Measurements from ENCODE around the gene ZAR1.

ZAR1 gene

DNA sequence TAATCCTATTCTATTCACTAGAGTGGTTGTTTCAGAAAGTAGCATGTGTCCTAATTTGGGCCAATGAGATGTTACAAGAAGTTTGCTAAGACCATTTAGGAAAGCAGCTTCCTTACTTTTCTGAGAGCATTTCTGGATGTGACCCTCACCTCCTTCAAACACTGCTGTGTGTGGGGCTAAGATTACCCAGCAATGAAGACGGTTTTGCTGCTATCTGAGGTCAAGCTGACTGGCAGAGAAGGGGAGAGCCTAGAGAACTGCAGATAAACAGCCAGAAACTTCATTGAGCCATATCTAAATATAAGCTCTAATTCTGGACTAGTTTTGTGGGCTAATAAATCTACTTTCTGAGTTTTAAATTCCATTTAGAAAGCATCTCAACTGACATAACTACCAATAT lies 36.4 kb downstream of the ZAR1 start:
- Histone ChIP-seq H3K4me2 (ENCODE audit: low read length) (no peak overlapping the region), H2BK5ac (ENCODE audit: low read length) (no peak overlapping the region), H3K27ac (ENCODE audit: low read depth, low read length) (no peak overlapping the region), H3K9ac (ENCODE audit: low read length) (no peak overlapping the region), H3K56ac (ENCODE audit: low read length) (no peak overlapping the region), H4K5ac (ENCODE audit: low read length) (no peak overlapping the region), H2AK5ac (ENCODE audit: low read length) (no peak overlapping the region), H3K4ac (ENCODE audit: low read depth, low read length) (no peak overlapping the region), H3K36me3 (ENCODE audit: control insufficient read depth, insufficient read depth, low read length) (peaks cover 3% of the 10 kb centered on the region), H3K23ac (ENCODE audit: low read length) (no peak overlapping the region), H3K27me3 (ENCODE audit: insufficient read depth, low read length, poor library complexity) (no peaks in the 10 kb centered on the region), H2BK15ac (replicated peaks; ENCODE audit: low read depth) (no peak overlapping the region), H2BK120ac (ENCODE audit: low read depth, low read length) (no peak overlapping the region), H3K18ac (ENCODE audit: low read length) (no peak overlapping the region), H4K8ac (ENCODE audit: low read depth, low read length) (no peak overlapping the region), H3K79me2 (ENCODE audit: control insufficient read depth, insufficient read depth, low read length) (no peaks in the 10 kb centered on the region), H3K4me1 (ENCODE audit: control insufficient read depth, low read depth, low read length) (no peaks in the 10 kb centered on the region), H3K4me3 (ENCODE audit: low read length) (no peak overlapping the region), H3K79me1 (ENCODE audit: low read length) (no peaks in the 10 kb centered on the region)
- no peak for DNase-seq
- WGBS (ENCODE audit: extremely low coverage, insufficient coverage, low lambda C conversion rate), result no CpG with 5 or more reads among the region's 1 CpG

DNA sequence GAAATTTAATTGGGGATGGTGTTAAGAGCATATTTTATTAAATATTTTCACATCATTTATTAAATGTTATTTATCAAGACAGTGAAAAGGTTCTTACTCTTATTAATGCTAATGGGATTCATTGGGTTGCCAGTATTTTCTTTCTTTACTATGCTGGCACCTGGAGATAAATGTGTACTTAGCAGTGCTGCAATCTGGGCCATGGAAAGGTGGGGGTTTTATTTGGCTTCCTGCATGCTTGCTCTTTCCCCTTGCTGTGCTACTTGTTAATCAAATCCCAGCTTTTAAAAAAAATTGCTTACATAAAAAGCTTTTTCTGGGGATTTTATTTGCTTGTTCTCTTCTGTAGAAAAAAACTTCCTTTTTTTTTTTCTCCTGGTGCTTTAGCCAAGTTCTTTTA lies 48.3 kb downstream of the ZAR1 start:
- Histone ChIP-seq H3K4me3 (ENCODE audit: low read length) (no peak overlapping the region), H4K8ac (ENCODE audit: low read depth, low read length) (no peak overlapping the region), H3K36me3 (ENCODE audit: control insufficient read depth, insufficient read depth, low read length) (no peaks in the 10 kb centered on the region)

DNA sequence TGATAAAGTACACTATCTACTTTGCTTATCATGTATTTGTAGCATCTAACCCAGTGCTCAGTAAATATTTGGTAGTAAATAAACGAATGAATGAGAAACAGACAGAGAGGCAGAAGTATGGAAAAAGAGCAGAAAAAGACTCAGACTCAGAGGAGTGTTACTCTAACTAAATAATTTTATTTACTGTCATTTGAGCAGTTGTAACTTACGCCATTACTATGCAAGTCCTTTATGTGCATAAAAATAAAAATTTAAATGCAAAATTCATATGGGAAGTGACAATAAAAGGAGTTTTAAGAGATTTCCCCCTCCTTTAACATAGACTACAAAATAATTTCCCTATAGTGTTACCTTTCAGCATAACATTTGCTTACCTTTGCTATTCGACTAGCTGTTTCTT lies 49.5 kb downstream of the ZAR1 start:
- H3K79me2 ChIP-seq (ENCODE audit: control insufficient read depth, insufficient read depth, low read length), result no peaks in the 10 kb centered on the region
- no CpG with 5 or more reads among the region's 3 CpGs for WGBS (ENCODE audit: extremely low coverage, insufficient coverage, low lambda C conversion rate)
- no peak for DNase-seq
- H3K56ac ChIP-seq (ENCODE audit: low read length), result no peak overlapping the region
- no peak overlapping the region for H3K4me3 ChIP-seq (ENCODE audit: low read length)
- no peaks in the 10 kb centered on the region for H3K4me1 ChIP-seq (ENCODE audit: control insufficient read depth, low read depth, low read length)
- no peaks in the 10 kb centered on the region for H3K36me3 ChIP-seq (ENCODE audit: control insufficient read depth, insufficient read depth, low read length)
- H2BK15ac ChIP-seq (replicated peaks; ENCODE audit: low read depth), result no peak overlapping the region
- H2AK5ac ChIP-seq (ENCODE audit: low read length), result no peak overlapping the region
- H3K79me1 ChIP-seq (ENCODE audit: low read length), result no peaks in the 10 kb centered on the region
- H3K27ac ChIP-seq (ENCODE audit: low read depth, low read length), result no peak overlapping the region
- H3K27me3 ChIP-seq (ENCODE audit: insufficient read depth, low read length, poor library complexity), result no peaks in the 10 kb centered on the region
- no peak overlapping the region for H4K8ac ChIP-seq (ENCODE audit: low read depth, low read length)
- H3K4ac ChIP-seq (ENCODE audit: low read depth, low read length), result no peak overlapping the region
- no peak overlapping the region for H4K5ac ChIP-seq (ENCODE audit: low read length)
- no peak overlapping the region for H2BK120ac ChIP-seq (ENCODE audit: low read depth, low read length)
- H3K4me2 ChIP-seq (ENCODE audit: low read length), result no peak overlapping the region
- H2BK5ac ChIP-seq (ENCODE audit: low read length), result no peak overlapping the region
- no peak overlapping the region for H3K18ac ChIP-seq (ENCODE audit: low read length)
- H3K9ac ChIP-seq (ENCODE audit: low read length), result no peak overlapping the region
- H3K23ac ChIP-seq (ENCODE audit: low read length), result no peak overlapping the region

More for the DNA sequence above, 48.3 kb downstream of the ZAR1 start:
- Histone ChIP-seq H3K27ac (ENCODE audit: low read depth, low read length) (no peak overlapping the region), H3K4me1 (ENCODE audit: control insufficient read depth, low read depth, low read length) (no peaks in the 10 kb centered on the region), H2AK5ac (ENCODE audit: low read length) (no peak overlapping the region), H2BK120ac (ENCODE audit: low read depth, low read length) (no peak overlapping the region), H3K4me2 (ENCODE audit: low read length) (no peak overlapping the region), H3K27me3 (ENCODE audit: insufficient read depth, low read length, poor library complexity) (no peaks in the 10 kb centered on the region), H2BK15ac (replicated peaks; ENCODE audit: low read depth) (no peak overlapping the region), H3K9ac (ENCODE audit: low read length) (no peak overlapping the region), H3K18ac (ENCODE audit: low read length) (no peak overlapping the region), H3K79me2 (ENCODE audit: control insufficient read depth, insufficient read depth, low read length) (no peaks in the 10 kb centered on the region), H3K56ac (ENCODE audit: low read length) (no peak overlapping the region), H3K4ac (ENCODE audit: low read depth, low read length) (no peak overlapping the region), H3K23ac (ENCODE audit: low read length) (no peak overlapping the region), H3K79me1 (ENCODE audit: low read length) (no peaks in the 10 kb centered on the region), H2BK5ac (ENCODE audit: low read length) (no peak overlapping the region), H4K5ac (ENCODE audit: low read length) (no peak overlapping the region)
- no peak for DNase-seq

DNA sequence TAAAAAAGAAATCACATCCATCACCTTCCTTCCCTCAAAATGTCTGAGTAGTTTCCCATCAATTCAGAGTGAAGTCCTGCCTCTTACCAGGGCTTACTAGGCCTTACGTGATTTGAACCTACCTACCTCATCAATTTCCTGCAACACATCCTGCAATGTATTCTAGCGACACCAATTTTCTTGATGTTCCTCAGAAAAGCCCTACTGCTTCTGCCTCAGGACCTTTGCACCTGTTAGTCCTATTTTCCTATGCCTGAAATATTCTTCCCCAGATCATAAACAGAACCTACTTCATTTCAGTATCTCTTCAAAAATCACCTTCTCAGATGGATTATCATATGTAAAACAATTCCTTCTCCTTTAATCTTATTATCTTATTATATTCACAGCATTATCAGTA lies 52.8 kb downstream of the ZAR1 start:
- no CpG with 5 or more reads among the region's 2 CpGs for WGBS (ENCODE audit: extremely low coverage, insufficient coverage, low lambda C conversion rate)
- Histone ChIP-seq H2BK5ac (ENCODE audit: low read length) (no peak overlapping the region), H3K9ac (ENCODE audit: low read length) (no peak overlapping the region), H3K36me3 (ENCODE audit: control insufficient read depth, insufficient read depth, low read length) (peaks cover 2% of the 10 kb centered on the region), H3K56ac (ENCODE audit: low read length) (no peak overlapping the region), H3K4me2 (ENCODE audit: low read length) (no peak overlapping the region), H3K18ac (ENCODE audit: low read length) (no peak overlapping the region), H4K5ac (ENCODE audit: low read length) (no peak overlapping the region), H4K8ac (ENCODE audit: low read depth, low read length) (no peak overlapping the region), H3K27me3 (ENCODE audit: insufficient read depth, low read length, poor library complexity) (no peaks in the 10 kb centered on the region), H2BK120ac (ENCODE audit: low read depth, low read length) (no peak overlapping the region), H2BK15ac (replicated peaks; ENCODE audit: low read depth) (no peak overlapping the region), H3K27ac (ENCODE audit: low read depth, low read length) (no peak overlapping the region), H3K4me1 (ENCODE audit: control insufficient read depth, low read depth, low read length) (no peaks in the 10 kb centered on the region), H3K4me3 (ENCODE audit: low read length) (no peak overlapping the region), H3K79me1 (ENCODE audit: low read length) (no peaks in the 10 kb centered on the region), H3K4ac (ENCODE audit: low read depth, low read length) (no peak overlapping the region), H3K79me2 (ENCODE audit: control insufficient read depth, insufficient read depth, low read length) (no peaks in the 10 kb centered on the region), H3K23ac (ENCODE audit: low read length) (no peak overlapping the region), H2AK5ac (ENCODE audit: low read length) (no peak overlapping the region)
- DNase-seq, result no peak

DNA sequence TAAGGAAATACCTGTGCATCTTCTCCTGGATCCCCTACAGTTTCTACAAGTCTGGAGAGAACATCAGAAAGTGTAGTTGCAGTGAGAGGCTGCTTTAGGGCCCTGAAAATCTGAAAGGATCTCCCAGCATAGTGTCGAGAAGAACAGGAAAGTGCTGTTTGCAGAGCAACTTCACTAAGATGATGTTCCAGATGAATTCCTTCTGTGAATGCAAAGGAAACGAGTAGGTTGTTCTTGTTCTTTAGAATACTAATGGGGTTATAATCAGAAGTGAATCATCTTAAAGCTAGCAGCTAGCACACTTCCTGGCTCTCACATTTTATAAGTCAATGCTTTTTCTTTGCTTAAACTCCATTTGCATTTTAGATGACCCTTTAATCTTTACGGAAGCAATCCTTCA lies 53.7 kb downstream of the ZAR1 start:
- no peak overlapping the region for H3K23ac ChIP-seq (ENCODE audit: low read length)
- no peaks in the 10 kb centered on the region for H3K4me1 ChIP-seq (ENCODE audit: control insufficient read depth, low read depth, low read length)
- no peak overlapping the region for H3K4me3 ChIP-seq (ENCODE audit: low read length)
- no peak overlapping the region for H3K18ac ChIP-seq (ENCODE audit: low read length)
- H4K5ac ChIP-seq (ENCODE audit: low read length), result no peak overlapping the region
- H3K27ac ChIP-seq (ENCODE audit: low read depth, low read length), result no peak overlapping the region
- no CpG with 5 or more reads among the region's 3 CpGs for WGBS (ENCODE audit: extremely low coverage, insufficient coverage, low lambda C conversion rate)
- no peak overlapping the region for H4K8ac ChIP-seq (ENCODE audit: low read depth, low read length)
- no peak for DNase-seq
- no peak overlapping the region for H3K56ac ChIP-seq (ENCODE audit: low read length)
- no peak overlapping the region for H2AK5ac ChIP-seq (ENCODE audit: low read length)
- no peak overlapping the region for H2BK5ac ChIP-seq (ENCODE audit: low read length)
- no peak overlapping the region for H2BK15ac ChIP-seq (replicated peaks; ENCODE audit: low read depth)
- no peak overlapping the region for H3K9ac ChIP-seq (ENCODE audit: low read length)
- H3K36me3 ChIP-seq (ENCODE audit: control insufficient read depth, insufficient read depth, low read length), result peaks cover 2% of the 10 kb centered on the region
- no peak overlapping the region for H2BK120ac ChIP-seq (ENCODE audit: low read depth, low read length)
- H3K4ac ChIP-seq (ENCODE audit: low read depth, low read length), result no peak overlapping the region
- H3K79me2 ChIP-seq (ENCODE audit: control insufficient read depth, insufficient read depth, low read length), result no peaks in the 10 kb centered on the region
- H3K27me3 ChIP-seq (ENCODE audit: insufficient read depth, low read length, poor library complexity), result no peaks in the 10 kb centered on the region
- H3K79me1 ChIP-seq (ENCODE audit: low read length), result no peaks in the 10 kb centered on the region
- no peak overlapping the region for H3K4me2 ChIP-seq (ENCODE audit: low read length)
